Left ventricle myocardium superior (tissue), 1 donor: Measurements from ENCODE around the gene CEMIP2. TPM values are rescaled to one million over a fixed set of nuclear protein-coding genes. Genes with fewer than 3 reads are reported as not detected.

Source experiments
- ATAC-seq: fragments of 200-7000 bp; cut with Tn5 transposase; one replicate; pipeline ENCODE4 v1.9.1; 2020; ENCODE audit warnings: mild to moderate bottlenecking, moderate library complexity
- DNase-seq: peaks from one replicate; pipeline ENCODE4 v3.0.0-alpha.2; 2020
- intact Hi-C: fragments of 100-400 bp; cut with micrococcal nuclease; formaldehyde crosslinking; loops from one replicate; pipeline ENCODE4 v1.11.0; 2022
- total RNA-seq: library from RNA; stranded (reverse); fragmentation: NEBNext Ultra II Directional; extraction: Animal tissue kit (Norgen Biotek cat#: 25700); gene quantifications from one replicate; pipeline ENCODE4 v1.2.1, GENCODE V29; 2021
- donor health status: DM: no; HTN: yes; CAD: no; lungs with severe emphysema.

Gene CEMIP2
- total RNA-seq, 1 donor from 2014 or later, result 8.7 TPM

DNA sequence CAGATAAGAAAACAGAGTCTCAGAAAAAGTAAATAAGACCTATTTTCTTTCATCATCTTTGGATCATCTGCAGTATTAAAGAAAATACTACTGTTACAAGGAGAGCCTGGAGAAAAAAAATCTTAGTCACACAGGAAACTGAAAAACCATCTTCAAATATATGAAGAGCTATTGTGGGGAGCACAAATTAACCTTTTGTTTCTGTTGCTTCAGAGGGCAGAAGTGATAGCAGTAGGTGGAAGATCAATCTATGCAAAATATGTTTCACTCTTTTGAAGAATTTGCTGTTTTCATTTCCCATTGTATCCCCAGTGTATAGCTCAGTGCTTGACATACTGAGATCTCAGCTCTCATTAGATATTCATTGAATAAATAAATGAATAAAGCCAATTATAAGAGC lies 13.1 kb upstream of the CEMIP2 start:
- intact Hi-C loops, result no loop called here
- DNase-seq (no peak), ATAC-seq (no peak)

DNA sequence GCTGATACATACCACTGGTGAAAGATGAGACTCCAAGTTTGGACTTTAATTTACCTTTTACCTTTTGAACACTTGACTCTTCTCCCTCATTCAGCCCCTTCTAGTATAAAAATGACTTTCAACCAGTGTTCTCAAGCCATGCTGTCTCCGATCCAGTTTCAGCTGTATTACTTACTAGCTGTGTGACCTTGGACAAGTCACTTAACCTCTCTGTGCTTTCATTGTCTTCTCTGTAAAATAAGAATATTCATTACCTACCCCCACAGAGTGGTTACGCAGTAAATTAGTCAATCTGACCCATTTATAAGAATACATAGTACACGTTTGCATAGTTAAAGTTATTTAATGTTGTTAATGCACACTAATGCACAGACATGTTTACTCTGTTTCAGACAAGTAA lies 12.6 kb upstream of the CEMIP2 start:
- no peak for ATAC-seq
- intact Hi-C loops, result no loop called here
- no peak for DNase-seq

DNA sequence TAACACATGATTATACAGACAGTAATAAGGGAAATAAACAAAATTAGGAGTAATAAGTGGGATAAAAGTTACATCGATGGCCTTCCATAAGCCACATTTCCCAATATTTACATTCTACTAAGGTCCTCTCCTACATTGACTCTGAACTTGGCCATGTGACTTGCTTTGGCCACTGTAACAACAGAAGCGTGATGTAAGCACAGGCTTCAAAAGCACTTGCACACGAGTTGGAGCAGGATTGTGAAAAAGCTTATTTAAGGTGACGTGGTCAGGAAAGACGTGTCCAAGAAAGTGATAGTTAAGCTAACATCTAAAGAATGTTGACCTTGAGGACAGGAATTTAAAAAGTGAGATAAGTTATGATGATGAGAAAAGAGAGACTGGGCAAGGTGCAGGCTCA lies 9.8 kb upstream of the CEMIP2 start:
- ATAC-seq, result no peak
- DNase-seq, result no peak
- intact Hi-C loops, result no loop called here

DNA sequence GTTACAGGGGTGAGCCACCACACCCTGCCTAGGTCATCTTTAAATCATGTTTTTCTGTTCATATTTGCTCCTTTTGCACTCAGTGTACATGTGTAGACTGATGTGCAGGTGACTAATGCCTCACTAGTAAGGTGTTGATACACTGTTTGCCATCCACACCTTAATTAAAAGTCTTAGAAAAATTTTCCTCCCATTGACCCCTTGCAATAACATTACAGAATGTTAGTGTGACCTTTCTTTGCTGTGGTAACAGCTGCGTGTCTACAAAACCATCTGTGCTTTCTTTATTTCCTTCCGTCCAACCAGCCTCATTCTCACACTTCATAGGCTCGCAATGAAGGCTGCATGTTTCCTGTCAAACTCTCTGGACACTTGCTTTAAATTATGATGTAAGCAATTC lies 6.6 kb upstream of the CEMIP2 start:
- ATAC-seq (no peak), DNase-seq (no peak)
- intact Hi-C loops, result no loop called here

DNA sequence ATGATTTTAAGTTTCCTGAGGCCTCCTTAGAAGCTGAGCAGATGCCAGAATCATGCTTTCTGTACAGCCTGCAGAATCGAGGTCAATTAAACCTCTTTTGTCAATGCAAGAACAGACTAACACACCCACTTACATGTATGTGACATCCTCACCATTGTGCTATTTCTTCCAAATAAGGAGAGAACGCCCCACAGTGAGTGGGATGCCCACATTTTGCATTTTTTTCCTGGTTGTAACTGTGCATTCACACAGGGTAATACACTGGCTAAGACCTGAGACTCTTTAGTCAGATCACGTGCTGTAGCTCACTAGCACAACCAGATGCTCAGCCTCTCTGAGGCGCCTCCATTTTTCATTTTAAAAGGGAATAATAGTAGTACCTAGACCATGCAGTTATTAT lies 4.4 kb upstream of the CEMIP2 start:
- DNase-seq, result no peak
- no peak for ATAC-seq
- intact Hi-C loops, result no loop called here

DNA sequence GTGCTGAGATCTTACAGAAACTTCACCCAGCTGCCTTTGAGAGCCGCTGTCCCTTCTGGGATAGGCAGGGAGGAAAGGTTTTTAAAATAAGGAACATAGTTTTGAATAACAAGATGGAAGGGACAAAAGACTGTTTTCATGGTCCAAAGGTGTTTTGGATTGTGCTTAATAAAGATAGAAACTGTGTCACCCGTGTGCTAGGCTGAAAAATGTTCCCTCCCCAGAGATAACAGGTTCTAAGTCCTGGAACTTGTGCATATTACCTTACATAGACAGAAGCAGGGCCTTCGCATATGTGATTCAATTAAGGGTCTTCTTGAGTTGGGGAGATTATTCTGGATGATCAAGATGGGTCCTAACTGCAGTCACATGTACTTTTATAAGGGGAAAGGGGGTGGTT lies 1.9 kb upstream of the CEMIP2 start:
- DNase-seq (no peak), ATAC-seq (no peak)
- intact Hi-C loops, result no loop called here

DNA sequence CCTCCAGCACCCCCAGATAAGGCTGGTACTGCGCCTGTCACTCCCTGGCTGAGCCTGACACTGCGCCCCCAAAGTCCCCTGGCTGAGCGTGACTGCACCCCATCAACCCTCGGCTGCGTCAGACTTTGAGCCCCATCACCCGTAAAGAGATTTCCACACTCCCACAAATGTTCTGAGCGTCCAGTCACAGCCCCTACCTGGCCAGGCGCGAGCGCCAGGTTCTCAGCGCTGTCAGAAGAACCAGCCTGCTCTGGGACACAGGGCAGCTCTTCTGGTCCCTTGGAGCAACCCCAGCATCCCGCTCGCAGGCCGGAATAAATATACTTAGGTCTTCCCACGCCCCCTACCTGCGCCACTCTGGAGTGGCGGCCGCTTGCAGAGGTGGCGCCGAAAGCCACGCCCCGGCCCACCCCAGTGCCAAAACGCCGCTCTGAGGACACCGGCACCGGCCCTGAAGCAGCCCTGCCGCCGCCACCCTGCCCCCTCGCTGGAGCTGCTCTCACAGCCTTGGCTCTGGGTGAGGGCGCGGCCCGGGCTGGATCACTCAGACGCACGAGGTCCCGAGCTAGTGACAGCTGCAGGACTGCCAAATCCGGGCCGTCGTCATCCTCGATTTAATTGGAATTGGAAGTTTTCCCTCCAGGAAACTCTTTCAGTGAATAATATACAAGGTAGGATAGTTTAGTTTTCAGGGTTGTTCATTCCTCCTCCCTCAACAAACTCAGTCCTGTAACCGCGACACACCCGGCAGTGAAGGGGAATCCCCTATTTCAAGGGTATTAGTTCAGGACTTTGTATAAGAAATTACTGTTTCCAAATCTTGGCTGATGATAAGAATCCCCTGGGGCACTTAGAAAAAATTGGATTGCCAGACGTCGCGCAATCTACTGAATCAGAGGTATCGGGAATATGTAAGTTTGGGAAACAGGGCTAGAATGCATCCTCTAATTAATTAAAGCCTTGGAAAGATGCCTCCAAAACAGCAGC lies 1.2 kb upstream of the CEMIP2 start:
- intact Hi-C loops, result no loop called here
- ATAC-seq (peak; percentile 84), DNase-seq (peak; percentile 92)

DNA sequence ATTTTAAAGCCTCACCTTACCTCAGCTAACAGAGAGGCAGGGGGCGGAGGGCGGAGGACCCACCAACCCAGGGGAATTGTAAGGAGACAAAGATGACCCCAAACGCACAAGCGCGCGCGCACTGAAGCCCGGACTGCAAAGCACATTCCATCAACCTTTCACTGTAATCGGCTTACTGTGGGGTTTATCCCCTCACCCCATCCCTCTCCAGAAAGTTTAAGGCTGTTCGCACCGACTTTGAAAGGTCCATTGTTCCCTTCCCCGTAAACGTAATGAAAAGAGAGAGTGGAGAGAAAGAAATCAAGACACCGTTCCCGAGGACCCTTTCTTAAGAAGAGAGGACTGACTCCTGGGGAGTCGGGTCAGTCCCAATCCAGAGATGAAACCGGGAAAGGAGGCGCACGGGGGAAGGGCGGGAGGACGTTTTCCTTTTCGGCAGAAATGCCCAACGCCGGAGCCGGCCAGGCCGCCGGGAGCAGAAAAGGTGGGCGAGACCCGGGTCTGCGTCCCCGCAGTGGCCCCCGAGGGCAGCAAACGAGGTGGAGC lies 464 bp downstream of the CEMIP2 start:
- intact Hi-C loops, result no loop called here
- ATAC-seq (no peak), DNase-seq (peak; percentile 33)

DNA sequence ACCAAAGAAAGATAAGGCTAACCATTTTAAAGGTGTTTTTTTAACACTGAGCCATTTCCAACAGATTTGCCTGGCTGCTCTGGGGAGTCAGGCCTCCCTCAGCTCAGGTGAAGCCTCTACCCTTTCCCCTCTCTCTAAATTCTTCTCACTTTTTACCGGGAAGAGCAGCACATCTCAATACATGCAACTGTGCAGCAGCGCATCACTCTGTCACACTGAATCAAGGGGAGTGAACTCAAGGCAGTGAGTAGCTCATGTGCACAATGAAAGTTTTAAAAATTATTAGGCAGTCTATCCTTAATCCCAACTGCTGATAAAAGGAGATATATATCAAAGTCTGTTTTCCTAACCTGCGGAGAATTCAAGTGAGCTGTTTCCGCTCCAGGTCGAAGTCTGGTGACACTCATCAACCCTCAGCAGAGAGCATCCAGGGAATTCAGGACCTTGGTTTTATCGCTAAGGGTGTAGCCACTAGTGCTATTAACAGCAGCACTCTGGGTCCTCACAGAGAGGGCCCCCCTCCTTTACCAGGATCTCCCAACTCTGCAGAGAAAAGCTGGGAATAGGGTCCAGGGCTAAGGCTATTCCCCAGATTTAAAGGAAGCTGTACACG lies 1.0 kb downstream of the CEMIP2 start:
- intact Hi-C loops, result no loop called here
- DNase-seq, result no peak
- no peak for ATAC-seq

DNA sequence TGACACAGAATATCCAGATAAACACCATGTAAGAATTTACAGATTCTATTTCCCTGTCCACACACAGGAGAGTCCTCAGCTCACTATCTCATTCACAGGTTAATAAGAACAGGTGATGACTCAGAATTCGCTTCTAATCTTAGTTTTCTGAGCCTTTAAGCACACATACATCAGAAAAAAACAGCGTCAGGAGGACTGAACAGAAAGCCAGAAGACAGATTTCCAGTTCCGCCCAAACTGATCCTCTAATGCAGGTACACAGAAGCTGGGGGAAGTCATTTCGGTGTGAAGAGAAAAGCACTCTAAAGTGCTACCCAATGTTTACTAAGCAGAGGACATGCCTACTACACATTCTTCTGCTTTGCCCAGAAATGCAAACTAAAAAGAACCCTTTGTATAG lies 1.6 kb downstream of the CEMIP2 start:
- ATAC-seq (no peak), DNase-seq (no peak)
- intact Hi-C loops, result no loop called here

DNA sequence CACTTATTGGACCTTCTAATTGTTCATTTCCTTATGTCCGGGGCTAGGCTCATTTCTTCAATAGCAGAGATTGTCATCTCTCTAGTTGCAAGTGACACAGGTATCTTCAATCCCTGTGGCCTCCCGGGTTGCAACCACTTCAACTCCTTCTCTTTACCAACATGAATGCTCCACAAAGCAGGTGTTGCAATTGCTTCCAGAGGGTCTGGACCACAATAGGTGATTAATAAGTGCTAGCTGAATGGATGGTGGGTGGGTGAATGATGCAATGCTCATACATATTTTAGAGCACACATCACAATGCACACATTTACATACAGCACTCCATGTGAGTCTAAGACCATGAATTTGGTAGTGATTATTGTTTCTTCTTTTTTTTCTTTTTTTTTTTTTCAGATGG lies 2.6 kb downstream of the CEMIP2 start:
- DNase-seq, result no peak
- intact Hi-C loops, result no loop called here
- no peak for ATAC-seq

DNA sequence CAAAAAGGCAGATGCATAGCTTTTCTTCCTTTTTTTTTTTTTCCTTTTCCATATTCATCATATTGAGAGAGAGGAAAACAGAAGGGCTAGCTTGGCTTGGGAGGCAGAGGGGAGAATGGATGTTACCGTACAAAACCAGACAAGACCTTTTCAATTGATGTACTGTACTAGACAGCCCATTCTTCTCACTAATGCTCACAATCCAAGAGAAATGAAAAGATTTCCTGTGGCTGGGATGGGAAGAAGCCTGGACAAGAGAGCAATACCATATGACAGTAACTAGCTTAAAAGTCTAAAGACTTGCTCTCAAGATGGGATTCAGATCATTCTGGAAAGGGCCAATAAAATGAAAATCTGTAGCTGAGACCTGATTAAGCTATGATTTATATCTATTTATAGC lies 3.4 kb downstream of the CEMIP2 start:
- DNase-seq (no peak), ATAC-seq (no peak)
- intact Hi-C loops, result loop anchor here (5.0 kb wide), 1 partner anchor 43 kb away; no protein-coding TSS in a partner anchor

DNA sequence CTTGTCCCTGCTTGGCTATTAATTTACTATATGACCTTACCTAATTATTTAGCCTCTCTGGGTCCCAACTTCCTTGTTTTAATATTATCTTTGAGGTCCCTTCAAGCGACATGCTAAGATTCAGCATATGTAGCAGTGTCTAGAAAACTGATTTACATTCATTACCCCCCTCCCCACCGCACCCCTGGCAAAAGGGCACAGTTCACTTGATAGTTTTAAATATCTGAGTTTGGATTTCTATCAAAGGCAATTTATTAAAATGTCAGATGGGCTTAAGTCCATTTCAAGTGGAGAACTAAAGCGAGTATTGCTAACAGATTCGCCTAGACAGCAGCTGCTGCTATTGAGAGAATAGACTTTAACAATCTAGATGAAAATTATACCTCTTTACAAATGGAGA lies 3.9 kb downstream of the CEMIP2 start:
- no peak for ATAC-seq
- no peak for DNase-seq
- intact Hi-C loops, result loop anchor here (5.0 kb wide), 1 partner anchor 42 kb away; no protein-coding TSS in a partner anchor

DNA sequence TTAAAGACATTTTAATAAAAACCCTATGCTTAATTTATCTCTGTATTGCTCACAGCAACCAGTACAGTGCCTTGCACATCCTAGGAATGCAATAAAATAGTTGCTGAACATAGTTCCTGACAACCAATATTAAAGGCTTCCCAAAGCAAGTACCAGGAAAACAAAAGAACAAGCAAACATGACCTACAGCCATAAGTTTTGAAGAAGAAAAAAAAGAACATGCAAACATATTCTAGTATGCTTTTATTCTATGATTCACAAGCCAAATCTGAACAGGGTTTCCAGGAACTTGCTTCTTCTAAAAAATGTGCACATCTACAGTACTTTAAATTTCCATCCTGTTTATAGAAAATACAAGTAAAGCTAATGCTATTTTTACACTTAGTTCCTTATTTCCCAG lies 4.5 kb downstream of the CEMIP2 start:
- intact Hi-C loops, result loop anchor here (5.0 kb wide), 1 partner anchor 42 kb away; no protein-coding TSS in a partner anchor
- no peak for DNase-seq
- no peak for ATAC-seq

DNA sequence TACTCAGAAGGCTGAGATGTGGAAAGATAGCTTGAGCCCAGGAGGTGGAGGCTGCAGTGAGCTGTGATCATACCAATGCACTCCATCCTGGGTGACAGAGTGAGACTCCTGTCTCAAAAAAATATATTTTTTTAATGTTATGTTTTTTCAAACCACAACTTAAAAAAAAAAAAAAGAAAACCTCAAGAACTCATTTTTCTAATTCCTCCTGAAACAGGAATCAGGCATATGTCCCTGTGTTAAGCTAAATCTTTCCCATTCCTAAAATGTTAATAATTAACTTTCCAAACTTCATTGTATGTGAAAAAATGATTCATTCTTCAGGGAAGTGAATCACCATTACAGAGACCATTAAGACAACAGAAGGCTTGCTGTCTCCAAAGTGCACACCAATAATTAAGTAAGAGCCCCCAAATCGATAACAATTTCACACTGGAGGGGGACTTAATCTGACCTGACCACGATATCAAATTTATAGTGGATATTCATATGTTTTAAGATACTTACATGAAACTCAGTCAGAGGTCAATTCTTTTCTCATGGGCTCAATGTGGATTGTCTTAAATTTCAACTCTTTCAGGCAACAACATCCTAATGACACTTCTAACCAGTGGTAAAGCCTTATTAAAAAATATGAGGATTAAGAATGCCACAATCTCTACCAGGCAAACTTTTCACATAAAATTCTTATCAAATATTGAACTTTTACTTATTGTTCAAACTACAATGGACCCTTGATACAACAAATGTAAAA lies 5.2 kb downstream of the CEMIP2 start:
- intact Hi-C loops, result loop anchor here (5.0 kb wide), 1 partner anchor 41 kb away; no protein-coding TSS in a partner anchor
- DNase-seq, result no peak
- ATAC-seq, result no peak

DNA sequence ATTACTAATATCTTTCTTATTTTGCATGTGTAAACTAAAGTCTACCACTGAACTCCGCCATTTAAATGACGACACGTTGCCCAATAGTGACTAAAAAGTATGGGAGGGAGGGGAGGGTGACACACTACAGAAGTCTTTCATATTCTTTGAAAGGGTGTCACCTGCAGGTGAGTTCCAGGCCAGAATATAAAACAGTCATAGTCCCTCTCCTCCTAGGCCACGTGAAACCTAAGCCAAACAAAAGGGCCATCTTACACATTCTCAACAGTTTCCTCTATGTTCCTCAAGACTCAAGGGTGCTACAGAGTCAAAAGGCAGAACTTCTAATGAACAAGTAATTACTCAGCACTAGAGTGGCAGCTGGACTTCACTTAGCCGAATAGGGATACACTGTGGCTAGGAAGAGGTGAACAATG lies 6.4 kb downstream of the CEMIP2 start:
- ATAC-seq (no peak), DNase-seq (no peak)
- intact Hi-C loops, result loop anchor here (5.0 kb wide), 1 partner anchor 40 kb away; no protein-coding TSS in a partner anchor

DNA sequence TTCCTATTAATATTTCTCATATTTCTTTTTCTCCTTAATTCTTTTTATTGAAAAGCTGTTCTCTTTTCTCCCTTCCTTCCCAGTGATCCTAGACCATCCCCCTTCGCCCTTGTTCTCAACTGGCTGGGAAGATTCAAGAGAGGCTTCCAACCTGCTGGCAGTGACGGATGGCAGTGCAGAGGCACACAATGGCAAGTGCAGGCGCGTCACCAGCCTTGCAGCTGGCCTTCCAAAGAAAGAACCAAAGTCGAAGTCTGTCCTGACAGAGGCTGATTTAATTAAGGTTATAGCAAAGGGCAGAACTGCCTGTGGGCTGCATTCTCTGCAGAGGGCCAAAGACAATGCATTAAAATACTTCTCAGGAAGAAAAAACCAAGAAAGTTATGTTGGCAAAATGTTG lies 7.4 kb downstream of the CEMIP2 start:
- peak; percentile 60 for ATAC-seq

DNA sequence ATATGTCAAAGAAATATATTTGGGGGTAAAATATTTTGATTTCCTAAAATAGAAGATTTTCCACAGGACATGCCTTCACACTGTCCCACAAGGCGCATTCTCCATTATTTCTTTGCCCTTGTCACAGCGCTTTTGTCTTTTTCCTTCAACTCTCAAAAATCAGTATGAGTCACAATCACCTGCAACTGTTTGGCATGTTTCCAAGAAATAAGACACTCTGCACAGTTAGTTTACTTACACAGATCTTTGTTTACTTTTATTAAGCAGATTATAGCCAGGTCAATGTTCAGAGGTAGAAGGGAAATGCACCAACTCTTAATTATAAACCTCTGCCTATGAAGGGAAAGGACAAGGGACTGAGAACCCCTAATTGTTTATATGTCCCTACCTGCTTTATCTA lies 9.5 kb downstream of the CEMIP2 start:
- DNase-seq (no peak), ATAC-seq (no peak)
- intact Hi-C loops, result no loop called here

More for the DNA sequence above, 7.4 kb downstream of the CEMIP2 start:
- DNase-seq, result peak; percentile 30
- intact Hi-C loops, result loop anchor here (5.0 kb wide), 1 partner anchor 39 kb away; no protein-coding TSS in a partner anchor

DNA sequence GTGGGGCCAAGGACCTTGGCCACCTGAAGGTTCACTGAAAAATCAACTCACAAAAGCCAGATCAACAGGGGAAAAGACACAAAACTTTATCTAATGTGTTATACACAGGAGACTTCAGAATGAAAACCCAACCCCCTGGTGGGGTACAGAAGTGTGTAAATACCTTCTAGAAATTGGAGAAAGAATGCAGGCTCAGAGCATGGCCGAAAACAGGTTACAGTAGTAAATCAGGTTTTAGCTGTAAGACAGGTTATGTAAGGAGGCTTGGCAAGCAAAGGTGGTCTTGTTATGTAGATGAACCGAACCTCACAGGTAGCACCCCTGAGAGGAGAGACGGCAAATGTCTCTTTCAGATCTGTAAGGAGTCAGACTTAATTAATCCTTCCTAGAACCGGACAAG lies 10.0 kb downstream of the CEMIP2 start:
- intact Hi-C loops, result no loop called here
- no peak for DNase-seq
- ATAC-seq, result no peak
